Measurements from ENCODE around the gene BASP1.

DNA sequence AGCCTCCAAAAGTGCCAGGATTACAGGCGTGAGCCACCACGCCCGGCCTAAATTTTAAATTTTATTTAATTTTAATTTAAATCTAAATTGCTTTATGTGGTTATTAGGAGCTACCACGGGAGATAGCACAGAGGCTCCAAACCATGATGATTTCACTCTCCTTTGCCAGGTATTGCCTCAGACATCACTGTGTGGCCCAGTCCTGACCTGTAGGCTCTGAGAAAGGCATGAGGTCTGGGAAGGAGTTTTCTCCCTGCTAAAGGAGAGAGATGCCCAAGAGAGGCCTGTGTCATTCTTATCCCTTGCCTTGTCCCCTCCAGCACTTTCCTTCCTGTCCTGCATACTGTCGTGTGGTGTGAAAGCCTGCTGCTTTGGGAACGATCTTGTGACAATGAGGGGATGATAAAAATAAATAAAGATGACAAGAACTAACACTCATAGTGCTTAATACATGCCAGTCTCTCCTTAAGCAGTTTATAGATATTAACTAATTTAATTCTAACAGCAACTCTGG lies 37.0 kb upstream of the BASP1 start:
- no peak for TF ChIP-seq MYC (IDR thresholded peaks at IDR 0.05; ENCODE audit: insufficient read depth, insufficient read length, insufficient replicate concordance, low read length, severe bottlenecking)
- TF ChIP-seq NFIC (IDR thresholded peaks at IDR 0.05; ENCODE audit: low read depth, low read length), result no peak
- TF ChIP-seq POLR2AphosphoS5 (IDR thresholded peaks at IDR 0.05; ENCODE audit: low read length), result no peak
- TF ChIP-seq SPI1 (IDR thresholded peaks at IDR 0.05; ENCODE audit: borderline replicate concordance, insufficient read depth, low read depth, low read length), result no peak
- TF ChIP-seq YY1 (IDR thresholded peaks at IDR 0.05; ENCODE audit: low read depth, low read length), result no peak
- TF ChIP-seq, protein P1, sequence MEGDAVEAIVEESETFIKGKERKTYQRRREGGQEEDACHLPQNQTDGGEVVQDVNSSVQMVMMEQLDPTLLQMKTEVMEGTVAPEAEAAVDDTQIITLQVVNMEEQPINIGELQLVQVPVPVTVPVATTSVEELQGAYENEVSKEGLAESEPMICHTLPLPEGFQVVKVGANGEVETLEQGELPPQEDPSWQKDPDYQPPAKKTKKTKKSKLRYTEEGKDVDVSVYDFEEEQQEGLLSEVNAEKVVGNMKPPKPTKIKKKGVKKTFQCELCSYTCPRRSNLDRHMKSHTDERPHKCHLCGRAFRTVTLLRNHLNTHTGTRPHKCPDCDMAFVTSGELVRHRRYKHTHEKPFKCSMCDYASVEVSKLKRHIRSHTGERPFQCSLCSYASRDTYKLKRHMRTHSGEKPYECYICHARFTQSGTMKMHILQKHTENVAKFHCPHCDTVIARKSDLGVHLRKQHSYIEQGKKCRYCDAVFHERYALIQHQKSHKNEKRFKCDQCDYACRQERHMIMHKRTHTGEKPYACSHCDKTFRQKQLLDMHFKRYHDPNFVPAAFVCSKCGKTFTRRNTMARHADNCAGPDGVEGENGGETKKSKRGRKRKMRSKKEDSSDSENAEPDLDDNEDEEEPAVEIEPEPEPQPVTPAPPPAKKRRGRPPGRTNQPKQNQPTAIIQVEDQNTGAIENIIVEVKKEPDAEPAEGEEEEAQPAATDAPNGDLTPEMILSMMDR (IDR thresholded peaks at IDR 0.05 in 2 of 3, conservative IDR thresholded peaks at IDR 0.05 in 1 of 3; ENCODE audit: control insufficient read depth in 2 of 3, extremely low read depth in 1 of 3, insufficient read depth in 1 of 3, low read depth in 3 of 3, low read length in 3 of 3), result no peak
- TF ChIP-seq ASH2L (IDR thresholded peaks at IDR 0.05; ENCODE audit: borderline replicate concordance, low read depth), result no peak
- no peak for TF ChIP-seq STAT1 (conservative IDR thresholded peaks at IDR 0.05)
- TF ChIP-seq CREM (IDR thresholded peaks at IDR 0.05; ENCODE audit: low read depth), result no peak
